IPS-15b (cell line): ENCODE data around the gene VAC14.

ENCODE experiments used
- H3K27me3 ChIP-seq: one replicate; pipeline ENCODE4 v1.6.1; 2013; ENCODE audit warnings: low read length; ENCODE audit not compliant: control insufficient read depth, insufficient read depth
- H3K36me3 ChIP-seq: one replicate; pipeline ENCODE4 v1.6.1; 2013; ENCODE audit warnings: low read length; ENCODE audit not compliant: control insufficient read depth, insufficient read depth
- H3K4me1 ChIP-seq: one replicate; pipeline ENCODE4 v1.6.1; 2013; ENCODE audit warnings: mild to moderate bottlenecking, low read length; ENCODE audit not compliant: control insufficient read depth, insufficient read depth
- H3K4me3 ChIP-seq: one replicate; pipeline ENCODE4 v1.5.1; 2013; ENCODE audit warnings: low read depth, low read length
- H3K9ac ChIP-seq: one replicate; pipeline ENCODE4 v1.6.1; 2013; ENCODE audit warnings: low read depth, mild to moderate bottlenecking, low read length
- H3K9me3 ChIP-seq: one replicate; pipeline ENCODE4 v1.6.1; 2013; ENCODE audit warnings: mild to moderate bottlenecking, low read length; ENCODE audit not compliant: control insufficient read depth, insufficient read depth

Gene VAC14

GRCh38 chr16:70656065-70656711 is 144.8 kb downstream of the VAC14 start:
- H3K4me1 ChIP-seq, result peaks cover 8% of the 10 kb centered on the region
- H3K27me3 ChIP-seq, result no peaks in the 10 kb centered on the region
- H3K36me3 ChIP-seq, result peaks cover 5% of the 10 kb centered on the region
- no peak overlapping the region for H3K9ac ChIP-seq
- H3K9me3 ChIP-seq, result no peaks in the 10 kb centered on the region
- H3K4me3 ChIP-seq, result no peak overlapping the region

- H3K9ac ChIP-seq, result no peak overlapping the region
- no peaks in the 10 kb centered on the region for H3K9me3 ChIP-seq
- peaks cover 5% of the 10 kb centered on the region for H3K36me3 ChIP-seq
- no peak overlapping the region for H3K4me3 ChIP-seq
- H3K27me3 ChIP-seq, result no peaks in the 10 kb centered on the region
- peaks cover 9% of the 10 kb centered on the region for H3K4me1 ChIP-seq
These were observed 146.9 kb downstream of the VAC14 start for GRCh38 chr16:70653809-70654771.

- no peak overlapping the region for H3K9ac ChIP-seq
- H3K4me1 ChIP-seq, result peaks cover 9% of the 10 kb centered on the region
- no peak overlapping the region for H3K4me3 ChIP-seq
- no peaks in the 10 kb centered on the region for H3K27me3 ChIP-seq
- H3K9me3 ChIP-seq, result peaks cover 3% of the 10 kb centered on the region
- H3K36me3 ChIP-seq, result peaks cover 5% of the 10 kb centered on the region
These were observed 147.6 kb downstream of the VAC14 start for GRCh38 chr16:70653406-70653805.

- Histone ChIP-seq H3K9me3 (peaks cover 3% of the 10 kb centered on the region), H3K4me1 (peaks cover 9% of the 10 kb centered on the region), H3K27me3 (no peaks in the 10 kb centered on the region), H3K9ac (no peak overlapping the region), H3K4me3 (no peak overlapping the region), H3K36me3 (peaks cover 9% of the 10 kb centered on the region)
These were observed 148.6 kb downstream of the VAC14 start for GRCh38 chr16:70652322-70652721.

- peaks cover 3% of the 10 kb centered on the region for H3K9me3 ChIP-seq
- H3K4me3 ChIP-seq, result no peak overlapping the region
- H3K4me1 ChIP-seq, result peaks cover 9% of the 10 kb centered on the region
- no peak overlapping the region for H3K9ac ChIP-seq
- peaks cover 9% of the 10 kb centered on the region for H3K36me3 ChIP-seq
- no peaks in the 10 kb centered on the region for H3K27me3 ChIP-seq
These were observed 149.4 kb downstream of the VAC14 start for GRCh38 chr16:70651524-70651923.

GRCh38 chr16:70650216-70650615 is 150.7 kb downstream of the VAC14 start:
- no peak overlapping the region for H3K4me3 ChIP-seq
- peaks cover 3% of the 10 kb centered on the region for H3K9me3 ChIP-seq
- H3K9ac ChIP-seq, result no peak overlapping the region
- H3K4me1 ChIP-seq, result peaks cover 9% of the 10 kb centered on the region
- H3K36me3 ChIP-seq, result peaks cover 5% of the 10 kb centered on the region
- H3K27me3 ChIP-seq, result no peaks in the 10 kb centered on the region

- peaks cover 5% of the 10 kb centered on the region for H3K36me3 ChIP-seq
- peaks cover 3% of the 10 kb centered on the region for H3K9me3 ChIP-seq
- peaks cover 9% of the 10 kb centered on the region for H3K4me1 ChIP-seq
- no peak overlapping the region for H3K9ac ChIP-seq
- H3K4me3 ChIP-seq, result no peak overlapping the region
- H3K27me3 ChIP-seq, result no peaks in the 10 kb centered on the region
These were observed 151.7 kb downstream of the VAC14 start for GRCh38 chr16:70649300-70649699.

- H3K4me3 ChIP-seq, result no peak overlapping the region
- peaks cover 5% of the 10 kb centered on the region for H3K36me3 ChIP-seq
- H3K9me3 ChIP-seq, result peaks cover 3% of the 10 kb centered on the region
- H3K27me3 ChIP-seq, result no peaks in the 10 kb centered on the region
- peaks cover 4% of the 10 kb centered on the region for H3K4me1 ChIP-seq
- H3K9ac ChIP-seq, result no peak overlapping the region
These were observed 152.4 kb downstream of the VAC14 start for GRCh38 chr16:70648606-70649005.

- Histone ChIP-seq H3K4me1 (peaks cover 4% of the 10 kb centered on the region), H3K9ac (no peak overlapping the region), H3K36me3 (peaks cover 5% of the 10 kb centered on the region), H3K9me3 (peaks cover 3% of the 10 kb centered on the region), H3K27me3 (no peaks in the 10 kb centered on the region), H3K4me3 (no peak overlapping the region)
These were observed 153.3 kb downstream of the VAC14 start for GRCh38 chr16:70647441-70648359.

- Histone ChIP-seq H3K9me3 (peaks cover 3% of the 10 kb centered on the region), H3K4me3 (no peak within 1 kb of the TSS), H3K9ac (no peak within 1 kb of the TSS), H3K36me3 (peaks cover 5% of the 10 kb centered on the region), H3K27me3 (no peaks in the 10 kb centered on the region), H3K4me1 (peaks cover 4% of the 10 kb centered on the region)
These were observed 154.4 kb downstream of the VAC14 start, which contains the start of gene IL34 for GRCh38 chr16:70646260-70647241. Gene IL34 (plus strand): TSS chr16:70646559. CDS start chr16:70646948, 389 bp downstream.
